ENCODE data around the gene LCN6. TPM values are rescaled to one million over a fixed set of nuclear protein-coding genes. Genes with fewer than 3 reads are reported as not detected.

LCN6 gene
- total and polyA plus RNA-seq, 9 of the 15 experiments (the other 6 are each of a cell fraction or from before 2014, with no cell fraction given) = 0.10 to 0.45 (median 0.37) TPM; not detected in 5

GRCh38 chr9:136791516-136792276, 43.4 kb upstream of the LCN6 start (continued):
- TF ChIP-seq CEBPZ (IDR thresholded peaks at IDR 0.05; ENCODE audit: borderline replicate concordance, low read depth, low read length) = no peak
- peak; percentile 69; the same call in 1 of the 2 replicates for TF ChIP-seq ZBTB33 (CRISPR knock-in tag; IDR thresholded peaks at IDR 0.05)
- TF ChIP-seq ZNF507 (tag; conservative IDR thresholded peaks at IDR 0.05) = no peak
- TF ChIP-seq MXI1 (IDR thresholded peaks at IDR 0.05; ENCODE audit: low read depth, low read length) = no peak
- no peak for TF ChIP-seq PYGO2 (tag; IDR thresholded peaks at IDR 0.05)
- TF ChIP-seq POLR3A (IDR thresholded peaks at IDR 0.05; ENCODE audit: borderline replicate concordance, extremely low read depth, insufficient read depth, insufficient read length) = no peak
- 0 out of 2 replicates have a peak, but pooled peaks have one; percentile 2 for TF ChIP-seq MTA2 (IDR thresholded peaks at IDR 0.05; ENCODE audit: low read depth)
- TF ChIP-seq ZNF583 (CRISPR knock-in tag; IDR thresholded peaks at IDR 0.05) = no peak
- no peak for TF ChIP-seq BDP1 (IDR thresholded peaks at IDR 0.05; ENCODE audit: insufficient read depth, insufficient read length)
- 0 out of 2 replicates have a peak, but pooled peaks have one; percentile 52 for TF ChIP-seq ZBED1 (IDR thresholded peaks at IDR 0.05)
- no peak for TF ChIP-seq TCF7L2 (IDR thresholded peaks at IDR 0.05; ENCODE audit: low read depth, low read length)
- no peak for TF ChIP-seq BMI1 (IDR thresholded peaks at IDR 0.05; ENCODE audit: low read length)
- TF ChIP-seq HDAC2 (IDR thresholded peaks at IDR 0.05) = 0 out of 2 replicates have a peak, but pooled peaks have one; percentile 53
- no peak for TF ChIP-seq ZNF24 (IDR thresholded peaks at IDR 0.05)
- 0 out of 2 replicates have a peak, but pooled peaks have one; percentile 51 for TF ChIP-seq FOXK1 (CRISPR knock-in tag; IDR thresholded peaks at IDR 0.05; ENCODE audit: borderline replicate concordance)
- no peak for TF ChIP-seq CHAMP1 (IDR thresholded peaks at IDR 0.05)
- TF ChIP-seq POU5F1 (IDR thresholded peaks at IDR 0.05; ENCODE audit: borderline replicate concordance, low read depth, low read length, partially characterized antibody) = no peak
- no peak for TF ChIP-seq ZFP30 (CRISPR knock-in tag; IDR thresholded peaks at IDR 0.05; ENCODE audit: borderline replicate concordance)
- TF ChIP-seq RBM34 (IDR thresholded peaks at IDR 0.05; ENCODE audit: borderline replicate concordance, insufficient read depth, low read length) = no peak
- no peak for TF ChIP-seq ZNF121 (CRISPR knock-in tag; conservative IDR thresholded peaks at IDR 0.05)
- TF ChIP-seq ZNF830 (CRISPR knock-in tag; IDR thresholded peaks at IDR 0.05) = no peak

Data from K562 (cell line).